Spleen (tissue), 3 donors: ENCODE data around the gene HSPBP1.
A peak's percentile ranks its signal among the peaks of the same experiment; 100 is the strongest.

Experiments
- POLR2A ChIP-seq, 3 donors: fragments of 450-650 bp; IDR thresholded peaks; one replicate each; pipeline ENCODE4 v1.5.1; 2017; ENCODE audit warnings: antibody characterized with exemption in 3 of 3, mild to moderate bottlenecking in 1 of 3
- POLR2AphosphoS5 ChIP-seq, 3 donors: sonication (generic); formaldehyde crosslinking; IDR thresholded peaks; one replicate each; pipeline ENCODE4 v1.5.1; 2017; ENCODE audit warnings: antibody characterized with exemption in 3 of 3

DNA sequence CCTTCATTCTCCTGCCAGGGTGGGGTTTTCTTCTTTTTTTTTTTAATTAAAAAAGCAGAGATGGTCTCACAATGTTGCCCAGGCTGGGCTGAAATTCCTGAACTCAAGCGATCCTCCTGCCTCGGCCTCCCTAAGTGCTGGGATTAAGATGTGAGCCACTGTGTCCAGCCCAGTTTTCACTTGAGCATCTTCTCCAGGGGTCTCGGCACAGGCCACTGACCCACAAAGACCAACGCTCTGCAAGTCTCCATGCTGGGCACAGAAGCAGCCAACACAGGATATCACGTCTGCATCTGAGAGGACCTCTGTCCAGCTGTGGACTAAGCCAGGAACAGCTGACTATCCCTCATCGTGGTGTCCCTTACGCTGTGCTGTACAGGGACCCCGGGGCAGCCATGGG is 41.9 kb downstream of the HSPBP1 start:
- TF ChIP-seq POLR2A (IDR thresholded peaks at IDR 0.05) (no peak), POLR2AphosphoS5 (IDR thresholded peaks at IDR 0.05) (peak in 1 of 3 donors; percentile 14)
